BE2C (cell line): Measurements from ENCODE around the gene SORD.

Source experiments
- DNase-seq: peaks from one replicate; pipeline ENCODE4 v3.0.0-alpha.2; 2020
- H3K27me3 ChIP-seq: fragments of 250-450 bp; sonication (Bioruptor Pico); 2 replicates; pipeline ENCODE4 v1.5.1; 2020; ENCODE audit warnings: mild to moderate bottlenecking
- H3K36me3 ChIP-seq: fragments of 250-450 bp; sonication (Bioruptor Pico); 2 replicates; pipeline ENCODE4 v1.5.1; 2020; ENCODE audit warnings: mild to moderate bottlenecking
- H3K4me1 ChIP-seq: fragments of 250-450 bp; sonication (Bioruptor Pico); 2 replicates; pipeline ENCODE4 v1.5.1; 2020
- H3K4me3 ChIP-seq: 2 replicates; pipeline ENCODE4 v1.5.1; 2011; ENCODE audit warnings: low read depth, low read length
- H3K9me3 ChIP-seq: fragments of 250-450 bp; sonication (Bioruptor Pico); 2 replicates; pipeline ENCODE4 v1.5.1; 2020
- TF ChIP-seq, protein P1 (sequence below): IDR thresholded peaks from 2 replicates; pipeline ENCODE4 v1.5.1; 2012; ENCODE audit warnings: mild to moderate bottlenecking, low read depth, low read length

Gene SORD

DNA sequence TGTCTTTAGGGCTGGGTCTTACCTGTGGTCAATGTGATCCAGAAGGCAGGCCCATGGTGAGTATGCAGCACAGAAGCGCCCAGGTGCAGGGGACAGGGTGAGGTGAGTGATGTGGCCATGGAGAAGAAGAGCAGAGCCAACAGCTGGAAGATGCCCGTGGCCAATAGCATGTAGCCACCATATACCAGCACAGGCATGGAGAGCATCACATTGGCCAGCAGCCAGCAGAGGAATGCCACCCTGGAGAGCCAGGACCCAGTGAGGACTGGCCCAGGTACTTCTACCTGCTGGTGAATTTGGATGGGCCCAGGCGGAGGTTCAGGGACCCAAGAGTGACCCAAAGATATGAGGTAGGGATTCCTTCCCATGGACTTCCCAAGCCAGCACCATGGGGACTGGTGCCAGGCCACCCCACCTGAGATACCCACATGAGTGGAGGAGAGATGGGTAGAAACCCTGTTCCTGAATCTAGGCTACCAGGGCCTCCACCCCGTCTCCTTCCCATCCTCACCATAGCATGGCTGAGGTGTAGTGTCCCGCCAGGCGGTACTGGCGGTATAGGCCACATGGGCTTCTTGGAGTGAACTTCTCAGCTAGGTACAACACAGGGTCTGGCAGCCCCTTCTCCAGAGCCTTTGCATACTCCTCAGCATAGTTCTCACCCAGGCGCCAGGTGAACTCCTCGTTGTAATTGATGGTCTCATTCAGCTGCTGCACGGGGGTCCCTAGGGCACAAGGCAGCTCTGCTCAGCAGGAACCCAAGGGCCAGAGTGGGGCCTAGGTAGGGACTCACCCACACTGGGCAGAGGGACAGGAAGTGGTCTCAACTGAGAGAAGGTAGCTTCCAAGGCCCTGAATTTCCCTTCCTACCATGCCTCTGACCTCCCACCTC lies 97.3 kb downstream of the SORD start:
- TF ChIP-seq, protein P1, sequence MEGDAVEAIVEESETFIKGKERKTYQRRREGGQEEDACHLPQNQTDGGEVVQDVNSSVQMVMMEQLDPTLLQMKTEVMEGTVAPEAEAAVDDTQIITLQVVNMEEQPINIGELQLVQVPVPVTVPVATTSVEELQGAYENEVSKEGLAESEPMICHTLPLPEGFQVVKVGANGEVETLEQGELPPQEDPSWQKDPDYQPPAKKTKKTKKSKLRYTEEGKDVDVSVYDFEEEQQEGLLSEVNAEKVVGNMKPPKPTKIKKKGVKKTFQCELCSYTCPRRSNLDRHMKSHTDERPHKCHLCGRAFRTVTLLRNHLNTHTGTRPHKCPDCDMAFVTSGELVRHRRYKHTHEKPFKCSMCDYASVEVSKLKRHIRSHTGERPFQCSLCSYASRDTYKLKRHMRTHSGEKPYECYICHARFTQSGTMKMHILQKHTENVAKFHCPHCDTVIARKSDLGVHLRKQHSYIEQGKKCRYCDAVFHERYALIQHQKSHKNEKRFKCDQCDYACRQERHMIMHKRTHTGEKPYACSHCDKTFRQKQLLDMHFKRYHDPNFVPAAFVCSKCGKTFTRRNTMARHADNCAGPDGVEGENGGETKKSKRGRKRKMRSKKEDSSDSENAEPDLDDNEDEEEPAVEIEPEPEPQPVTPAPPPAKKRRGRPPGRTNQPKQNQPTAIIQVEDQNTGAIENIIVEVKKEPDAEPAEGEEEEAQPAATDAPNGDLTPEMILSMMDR: no peak
- no peak for DNase-seq
- Histone ChIP-seq H3K4me3 (no peak overlapping the region), H3K36me3 (no peaks in the 10 kb centered on the region), H3K9me3 (no peaks in the 10 kb centered on the region), H3K27me3 (0 out of 2 replicates have a peak, but pooled peaks cover under 1% of the 10 kb centered on the region), H3K4me1 (no peaks in the 10 kb centered on the region)

DNA sequence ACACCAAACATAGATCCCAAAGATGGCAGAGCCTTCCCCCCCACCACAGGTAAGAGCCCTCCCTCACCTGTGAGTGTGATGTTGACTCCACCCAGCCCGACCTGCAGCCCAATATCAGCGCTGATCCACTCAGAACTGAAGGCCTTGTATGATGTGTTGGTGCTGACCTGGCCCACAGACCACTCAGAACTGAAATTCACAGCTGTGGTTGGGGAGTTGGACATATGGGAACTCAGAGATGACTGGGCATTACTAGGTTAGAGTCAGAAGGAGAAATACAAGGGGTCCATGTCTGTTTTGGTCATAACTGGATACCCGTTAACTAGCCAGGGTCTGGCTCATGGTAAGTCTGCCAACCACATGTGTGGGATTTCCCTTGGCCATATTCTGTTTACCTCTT lies 98.0 kb downstream of the SORD start:
- TF ChIP-seq, protein P1: no peak
- Histone ChIP-seq H3K4me3 (no peak overlapping the region), H3K36me3 (no peaks in the 10 kb centered on the region), H3K9me3 (no peaks in the 10 kb centered on the region), H3K27me3 (no peaks in the 10 kb centered on the region), H3K4me1 (no peaks in the 10 kb centered on the region)
- DNase-seq: no peak

DNA sequence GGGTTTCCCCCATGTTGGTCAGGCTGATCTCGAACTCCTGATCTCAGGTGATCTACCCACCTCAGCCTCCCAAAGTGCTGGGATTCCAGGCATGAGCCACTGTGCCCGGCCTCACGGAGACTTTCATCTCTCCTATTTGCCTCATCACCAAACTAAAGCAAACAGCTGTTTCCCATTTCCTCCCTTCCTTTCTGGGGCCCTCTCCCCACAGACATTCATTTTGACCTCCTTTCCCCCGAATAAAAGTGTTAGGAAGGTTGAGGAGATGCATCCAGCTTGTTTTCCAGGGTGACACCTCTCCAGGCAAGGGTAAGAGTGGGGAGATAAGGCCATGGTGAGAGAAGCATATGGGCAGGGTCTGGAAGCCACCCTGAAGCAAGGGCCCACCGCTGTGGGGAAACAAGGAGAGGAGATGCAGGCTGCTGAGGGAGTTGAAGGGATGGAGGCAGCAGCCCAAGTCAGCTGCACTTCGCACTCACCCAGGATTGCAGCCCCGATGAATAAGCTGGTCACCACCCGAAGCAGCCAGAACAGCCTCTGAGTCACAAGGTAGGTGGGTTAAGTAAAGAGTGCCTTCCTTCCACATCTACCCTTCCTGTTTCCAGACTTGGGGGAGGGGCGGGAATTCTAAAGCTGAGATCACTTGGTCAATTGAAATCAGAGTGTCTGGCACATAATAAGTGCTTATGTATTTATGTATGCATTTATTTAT lies 98.9 kb downstream of the SORD start:
- H3K4me1 ChIP-seq: 0 out of 2 replicates have a peak, but pooled peaks cover 2% of the 10 kb centered on the region
- TF ChIP-seq, protein P1: no peak
- H3K9me3 ChIP-seq: no peaks in the 10 kb centered on the region
- no peaks in the 10 kb centered on the region for H3K27me3 ChIP-seq
- DNase-seq: no peak
- H3K36me3 ChIP-seq: no peaks in the 10 kb centered on the region
- no peak overlapping the region for H3K4me3 ChIP-seq

DNA sequence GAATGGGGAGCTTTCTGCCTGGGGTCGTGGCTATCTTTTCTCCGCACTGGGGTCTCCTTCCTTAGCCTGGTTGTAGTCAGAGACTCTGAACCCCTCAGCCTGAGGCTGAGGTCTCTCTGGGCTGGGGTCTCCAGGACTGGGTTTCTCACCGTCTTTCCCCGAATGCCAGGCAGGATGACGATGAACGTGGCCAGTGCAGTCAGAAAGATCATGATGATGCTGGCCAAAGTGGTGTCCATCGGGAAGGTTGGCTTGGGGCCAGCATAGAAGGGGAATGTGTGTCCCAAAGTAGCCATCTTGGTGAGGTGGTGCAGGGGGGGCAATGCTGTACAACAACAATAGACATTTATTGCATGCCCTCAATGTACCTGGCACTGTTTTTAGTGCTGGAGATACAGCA lies 99.7 kb downstream of the SORD start:
- Histone ChIP-seq H3K27me3 (no peaks in the 10 kb centered on the region), H3K9me3 (no peaks in the 10 kb centered on the region), H3K36me3 (no peaks in the 10 kb centered on the region), H3K4me3 (no peak overlapping the region), H3K4me1 (0 out of 2 replicates have a peak, but pooled peaks cover 2% of the 10 kb centered on the region)
- no peak for DNase-seq
- TF ChIP-seq, protein P1: no peak

DNA sequence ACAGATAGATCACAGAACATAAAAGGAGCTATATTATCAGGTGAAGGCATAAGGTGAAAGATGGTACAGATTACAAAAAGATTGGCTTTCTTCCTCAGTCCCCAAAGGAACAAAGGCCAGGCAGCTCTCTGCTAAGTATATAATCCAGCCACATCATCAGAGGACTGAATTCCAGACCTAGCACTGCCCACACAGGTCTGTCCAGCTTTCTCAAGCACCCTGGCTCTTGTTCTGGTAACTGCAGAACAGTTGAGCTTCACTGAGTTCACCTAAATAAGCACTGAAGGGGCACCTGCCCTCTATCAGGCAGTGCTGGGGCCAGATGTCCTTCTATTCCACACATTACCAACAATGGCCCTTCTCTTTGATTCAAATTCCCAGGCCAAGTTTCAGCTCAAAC lies 100.4 kb downstream of the SORD start:
- TF ChIP-seq, protein P1: no peak
- no peaks in the 10 kb centered on the region for H3K36me3 ChIP-seq
- no peaks in the 10 kb centered on the region for H3K27me3 ChIP-seq
- no peak for DNase-seq
- no peak overlapping the region for H3K4me3 ChIP-seq
- H3K9me3 ChIP-seq: no peaks in the 10 kb centered on the region
- H3K4me1 ChIP-seq: 0 out of 2 replicates have a peak, but pooled peaks cover 2% of the 10 kb centered on the region
